Panc1 (cell line): Measurements from ENCODE around the gene MACIR. TPM values are rescaled to one million over a fixed set of nuclear protein-coding genes. Genes with fewer than 3 reads are reported as not detected.

Experiments used
- ATAC-seq: fragments of 200-7000 bp; cut with Tn5 transposase; 2 replicates; pipeline ENCODE4 v1.9.1; 2020; ENCODE audit warnings: mild to moderate bottlenecking, moderate library complexity
- BruUV-seq: library from RNA; stranded (reverse); fragments of 400-500 nt; replicated peaks from 2 replicates; lab custom pipeline; 2021; lab: Mats Ljungman, UMichigan
- CTCF ChIA-PET: fragments of 300-600 bp; sonication (Branson Sonifier 250); formaldehyde crosslinking; loops from one replicate; lab custom pipeline; 2022; ENCODE audit warnings: antibody characterized with exemption; lab: Charles Lee
- POLR2A ChIA-PET: fragments of 300-600 bp; sonication (Branson Sonifier 250); formaldehyde crosslinking; loops from one replicate; lab custom pipeline; 2022; ENCODE audit warnings: antibody characterized with exemption; lab: Charles Lee
- DNase-seq: peaks from one replicate; pipeline ENCODE4 v3.0.0-alpha.2; 2010; ENCODE audit warnings: low read depth, low spot score
- H3K27ac ChIP-seq: 2 replicates; pipeline ENCODE4 v1.5.1; 2011; ENCODE audit warnings: mild to moderate bottlenecking, low read length, inconsistent platforms
- H3K27me3 ChIP-seq: fragments of 200-500 bp; sonication (Bioruptor generic); 2 replicates; pipeline ENCODE4 v1.6.0; 2014; ENCODE audit warnings: low read length, inconsistent platforms; ENCODE audit not compliant: control insufficient read depth, insufficient read depth
- H3K36me3 ChIP-seq: fragments of 200-500 bp; sonication (Bioruptor generic); 2 replicates; pipeline ENCODE4 v1.5.1; 2014; ENCODE audit warnings: inconsistent platforms, mild to moderate bottlenecking, low read length, moderate library complexity; ENCODE audit not compliant: control insufficient read depth, insufficient read depth
- H3K4me1 ChIP-seq: 2 replicates; pipeline ENCODE4 v1.5.1; 2011; ENCODE audit warnings: inconsistent platforms, mild to moderate bottlenecking, low read length, moderate library complexity; ENCODE audit not compliant: control insufficient read depth, insufficient read depth
- H3K4me3 ChIP-seq, 2 experiments: 2 replicates each; pipeline ENCODE4 v1.5.1; 2011 to 2012; ENCODE audit warnings: low read depth in 2 of 2, low read length in 2 of 2, mild to moderate bottlenecking in 2 of 2, inconsistent platforms in 1 of 2, moderate library complexity in 1 of 2
- H3K9me3 ChIP-seq: fragments of 200-500 bp; sonication (Bioruptor generic); 2 replicates; pipeline ENCODE4 v1.5.1; 2014; ENCODE audit warnings: low read depth, mild to moderate bottlenecking, inconsistent platforms, low read length, moderate library complexity; ENCODE audit not compliant: control insufficient read depth, insufficient read depth
- POLR2AphosphoS5 ChIP-seq: IDR thresholded peaks from 2 replicates; pipeline ENCODE4 v1.6.1; 2012; ENCODE audit warnings: mild to moderate bottlenecking, low read depth, low read length, moderate library complexity
- SIN3A ChIP-seq: IDR thresholded peaks from 2 replicates; pipeline ENCODE4 v1.6.1; 2012; ENCODE audit warnings: low read depth, mild to moderate bottlenecking, low read length, moderate library complexity, borderline replicate concordance; ENCODE audit not compliant: insufficient read depth
- TCF7L2 ChIP-seq: IDR thresholded peaks from 2 replicates; pipeline ENCODE4 v1.6.1; 2011; ENCODE audit warnings: mild to moderate bottlenecking, low read depth, low read length, inconsistent platforms
- in situ Hi-C: cut with HindIII; loops from 2 replicates; pipeline ENCODE4 v1.10.0; 2016; ENCODE audit warnings: low sequenced_read_pairs, low pct_unique_long_range_greater_than_20kb
- intact Hi-C: fragments of 100-400 bp; cut with micrococcal nuclease; formaldehyde crosslinking; loops from one replicate; pipeline ENCODE4 v1.10.0; 2022; ENCODE audit not compliant: unreplicated experiment
- total RNA-seq: library from RNA; stranded (reverse); gene quantifications from one replicate; pipeline ENCODE4 v1.2.1, GENCODE V29; 2021; ENCODE audit not compliant: unreplicated experiment
- TF ChIP-seq, protein P1 (sequence below), 2 experiments: IDR thresholded peaks; 2 replicates each; pipeline ENCODE4 v1.6.1; 2011 to 2012; ENCODE audit warnings: low read depth in 2 of 2, control low read depth in 1 of 2, low read length in 1 of 2, mild to moderate bottlenecking in 1 of 2, moderate library complexity in 1 of 2; ENCODE audit not compliant: insufficient read depth in 1 of 2
- TF ChIP-seq, protein P2 (sequence below): fragments of 450-650 bp; IDR thresholded peaks from 2 replicates; pipeline ENCODE4 v1.5.1; 2017; ENCODE audit warnings: mild to moderate bottlenecking

MACIR gene
- total RNA-seq, 1 experiment from 2014 or later, result 11.0 TPM

DNA sequence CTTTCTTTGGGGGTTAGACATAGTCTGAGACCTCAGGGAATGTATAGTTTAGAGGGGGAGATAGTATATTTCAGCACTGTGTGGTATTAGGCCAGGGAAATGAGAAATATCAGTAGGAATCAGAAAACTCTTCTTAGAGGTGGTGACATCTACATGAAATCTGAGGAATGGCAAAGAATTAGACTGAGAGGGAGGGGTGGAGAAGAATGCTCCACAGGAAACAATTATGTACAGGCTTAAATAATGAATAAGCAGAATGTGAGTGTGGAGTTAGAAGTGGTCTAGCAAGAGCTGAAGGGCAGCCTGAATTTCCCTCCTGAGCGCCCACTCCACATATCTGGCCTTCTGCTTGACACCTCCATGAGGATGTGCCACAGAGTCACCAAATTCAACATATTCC, 3.6 kb upstream of the MACIR start:
- POLR2A ChIA-PET, result no interaction called here

DNA sequence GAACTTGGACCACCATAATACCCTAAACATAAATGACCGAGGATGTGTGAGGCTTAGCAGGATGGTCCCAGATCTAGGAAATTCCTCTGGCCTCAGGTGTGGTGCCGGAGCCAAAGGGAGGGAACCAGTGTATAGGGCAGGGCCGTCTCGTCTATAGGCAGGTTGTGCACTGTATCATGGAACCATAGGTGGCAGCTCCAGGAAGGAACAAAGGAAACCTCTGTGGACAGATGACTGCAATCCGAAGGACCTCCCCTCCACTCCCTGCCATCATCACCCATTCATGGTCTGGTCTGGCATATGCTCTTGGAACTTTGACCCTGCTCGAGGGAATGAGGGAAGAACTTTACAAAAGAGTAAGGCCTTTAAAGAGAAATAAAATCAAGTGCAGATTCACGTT, 2.9 kb upstream of the MACIR start:
- Histone ChIP-seq H3K27ac (no peak overlapping the region), H3K27me3 (no peaks in the 10 kb centered on the region), H3K4me3 (no peak overlapping the region), H3K4me1 (peaks cover 7% of the 10 kb centered on the region; the same call in 1 of the 2 replicates), H3K36me3 (no peaks in the 10 kb centered on the region; the same call in 1 of the 2 replicates), H3K9me3 (no peaks in the 10 kb centered on the region)
- intact Hi-C loops (no loop called here), in situ Hi-C loops (no loop called here)
- ChIA-PET POLR2A (no interaction called here), CTCF (interaction anchor here (2.2 kb wide), 1 partner anchor 220 kb away, joined by 6 read pairs; no protein-coding TSS in a partner anchor)
- DNase-seq (no peak), ATAC-seq (no peak)
- no TSS peak for BruUV-seq
- TF ChIP-seq TCF7L2, result no peak
- TF ChIP-seq, protein P1, sequence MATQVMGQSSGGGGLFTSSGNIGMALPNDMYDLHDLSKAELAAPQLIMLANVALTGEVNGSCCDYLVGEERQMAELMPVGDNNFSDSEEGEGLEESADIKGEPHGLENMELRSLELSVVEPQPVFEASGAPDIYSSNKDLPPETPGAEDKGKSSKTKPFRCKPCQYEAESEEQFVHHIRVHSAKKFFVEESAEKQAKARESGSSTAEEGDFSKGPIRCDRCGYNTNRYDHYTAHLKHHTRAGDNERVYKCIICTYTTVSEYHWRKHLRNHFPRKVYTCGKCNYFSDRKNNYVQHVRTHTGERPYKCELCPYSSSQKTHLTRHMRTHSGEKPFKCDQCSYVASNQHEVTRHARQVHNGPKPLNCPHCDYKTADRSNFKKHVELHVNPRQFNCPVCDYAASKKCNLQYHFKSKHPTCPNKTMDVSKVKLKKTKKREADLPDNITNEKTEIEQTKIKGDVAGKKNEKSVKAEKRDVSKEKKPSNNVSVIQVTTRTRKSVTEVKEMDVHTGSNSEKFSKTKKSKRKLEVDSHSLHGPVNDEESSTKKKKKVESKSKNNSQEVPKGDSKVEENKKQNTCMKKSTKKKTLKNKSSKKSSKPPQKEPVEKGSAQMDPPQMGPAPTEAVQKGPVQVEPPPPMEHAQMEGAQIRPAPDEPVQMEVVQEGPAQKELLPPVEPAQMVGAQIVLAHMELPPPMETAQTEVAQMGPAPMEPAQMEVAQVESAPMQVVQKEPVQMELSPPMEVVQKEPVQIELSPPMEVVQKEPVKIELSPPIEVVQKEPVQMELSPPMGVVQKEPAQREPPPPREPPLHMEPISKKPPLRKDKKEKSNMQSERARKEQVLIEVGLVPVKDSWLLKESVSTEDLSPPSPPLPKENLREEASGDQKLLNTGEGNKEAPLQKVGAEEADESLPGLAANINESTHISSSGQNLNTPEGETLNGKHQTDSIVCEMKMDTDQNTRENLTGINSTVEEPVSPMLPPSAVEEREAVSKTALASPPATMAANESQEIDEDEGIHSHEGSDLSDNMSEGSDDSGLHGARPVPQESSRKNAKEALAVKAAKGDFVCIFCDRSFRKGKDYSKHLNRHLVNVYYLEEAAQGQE (IDR thresholded peaks at IDR 0.05; ENCODE audit: insufficient read depth in 1 of 2, low read depth in 2 of 2, low read length in 1 of 2), result no peak
- no peak for TF ChIP-seq POLR2AphosphoS5
- TF ChIP-seq SIN3A, result no peak
- TF ChIP-seq, protein P2, sequence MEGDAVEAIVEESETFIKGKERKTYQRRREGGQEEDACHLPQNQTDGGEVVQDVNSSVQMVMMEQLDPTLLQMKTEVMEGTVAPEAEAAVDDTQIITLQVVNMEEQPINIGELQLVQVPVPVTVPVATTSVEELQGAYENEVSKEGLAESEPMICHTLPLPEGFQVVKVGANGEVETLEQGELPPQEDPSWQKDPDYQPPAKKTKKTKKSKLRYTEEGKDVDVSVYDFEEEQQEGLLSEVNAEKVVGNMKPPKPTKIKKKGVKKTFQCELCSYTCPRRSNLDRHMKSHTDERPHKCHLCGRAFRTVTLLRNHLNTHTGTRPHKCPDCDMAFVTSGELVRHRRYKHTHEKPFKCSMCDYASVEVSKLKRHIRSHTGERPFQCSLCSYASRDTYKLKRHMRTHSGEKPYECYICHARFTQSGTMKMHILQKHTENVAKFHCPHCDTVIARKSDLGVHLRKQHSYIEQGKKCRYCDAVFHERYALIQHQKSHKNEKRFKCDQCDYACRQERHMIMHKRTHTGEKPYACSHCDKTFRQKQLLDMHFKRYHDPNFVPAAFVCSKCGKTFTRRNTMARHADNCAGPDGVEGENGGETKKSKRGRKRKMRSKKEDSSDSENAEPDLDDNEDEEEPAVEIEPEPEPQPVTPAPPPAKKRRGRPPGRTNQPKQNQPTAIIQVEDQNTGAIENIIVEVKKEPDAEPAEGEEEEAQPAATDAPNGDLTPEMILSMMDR, result no peak

More for the DNA sequence above, 3.6 kb upstream of the MACIR start:
- no TSS peak for BruUV-seq
- H3K27ac ChIP-seq, result no peak overlapping the region
- no peak for DNase-seq
- intact Hi-C loops, result no loop called here
- no peaks in the 10 kb centered on the region for H3K9me3 ChIP-seq
- CTCF ChIA-PET, result no interaction called here
- in situ Hi-C loops, result no loop called here
- H3K4me1 ChIP-seq, result peaks cover 5% of the 10 kb centered on the region; the same call in 1 of the 2 replicates
- H3K36me3 ChIP-seq, result no peaks in the 10 kb centered on the region; the same call in 1 of the 2 replicates
- TF ChIP-seq, protein P1 (IDR thresholded peaks at IDR 0.05; ENCODE audit: insufficient read depth in 1 of 2, low read depth in 2 of 2, low read length in 1 of 2), result no peak
- no peak for ATAC-seq
- H3K27me3 ChIP-seq, result no peaks in the 10 kb centered on the region
- no peak overlapping the region for H3K4me3 ChIP-seq
